OCI-LY1 (cell line): ENCODE results near the gene GATA6.

Experiments
- H2AFZ ChIP-seq: fragments of 200-600 bp; sonication (generic), shearing (Covaris generic); 2 replicates; pipeline ENCODE4 v1.6.0; 2014; ENCODE audit warnings: antibody characterized with exemption, mild to moderate bottlenecking, low read length
- H3F3A ChIP-seq: fragments of 200-600 bp; sonication (generic), shearing (Covaris generic); 2 replicates; pipeline ENCODE4 v1.6.0; 2014; ENCODE audit warnings: mild to moderate bottlenecking, antibody characterized with exemption, low read length, moderate library complexity; ENCODE audit not compliant: insufficient read depth
- H3K27ac ChIP-seq: fragments of 200-600 bp; sonication (generic); 2 replicates; pipeline ENCODE4 v1.5.1; 2014; ENCODE audit warnings: low read length, mixed run types, mild to moderate bottlenecking, low read depth; ENCODE audit not compliant: poor library complexity, severe bottlenecking
- H3K27me3 ChIP-seq: fragments of 200-600 bp; sonication (generic); 2 replicates; pipeline ENCODE4 v1.6.0; 2014; ENCODE audit warnings: antibody characterized with exemption, mild to moderate bottlenecking, low read length, moderate library complexity; ENCODE audit not compliant: insufficient read depth
- H3K36me3 ChIP-seq: fragments of 200-600 bp; sonication (generic); 2 replicates; pipeline ENCODE4 v1.6.1; 2014; ENCODE audit warnings: mild to moderate bottlenecking, antibody characterized with exemption, low read length, moderate library complexity, mixed read lengths; ENCODE audit not compliant: insufficient read depth
- H3K4me1 ChIP-seq: fragments of 200-600 bp; sonication (generic); 2 replicates; pipeline ENCODE4 v1.5.1; 2014; ENCODE audit warnings: mild to moderate bottlenecking, low read length, moderate library complexity; ENCODE audit not compliant: insufficient read depth, severe bottlenecking
- H3K4me2 ChIP-seq: fragments of 200-600 bp; sonication (generic), shearing (Covaris generic); 2 replicates; pipeline ENCODE4 v1.6.1; 2014; ENCODE audit warnings: low read length
- H3K4me3 ChIP-seq: fragments of 200-600 bp; sonication (generic); 2 replicates; pipeline ENCODE4 v1.5.1; 2014; ENCODE audit warnings: low read length, low read depth, mild to moderate bottlenecking, mixed read lengths; ENCODE audit not compliant: poor library complexity, severe bottlenecking
- H3K79me2 ChIP-seq: fragments of 200-600 bp; shearing (Covaris generic); 2 replicates; pipeline ENCODE4 v1.6.1; 2016; ENCODE audit warnings: mixed run types, low read length, mixed read lengths; ENCODE audit not compliant: insufficient read depth
- H3K9ac ChIP-seq: fragments of 200-600 bp; sonication (generic), shearing (Covaris generic); 2 replicates; pipeline ENCODE4 v1.6.1; 2014; ENCODE audit warnings: mild to moderate bottlenecking, low read length, mixed read lengths
- H3K9me2 ChIP-seq: fragments of 200-600 bp; sonication (generic), shearing (Covaris generic); 2 replicates; pipeline ENCODE4 v1.6.1; 2014; ENCODE audit warnings: low read depth, mild to moderate bottlenecking, low read length, mixed read lengths
- H3K9me3 ChIP-seq: fragments of 200-600 bp; shearing (Covaris generic); 2 replicates; pipeline ENCODE4 v1.6.1; 2014; ENCODE audit warnings: low read length, mixed read lengths
- H4K20me1 ChIP-seq: fragments of 200-600 bp; sonication (generic), shearing (Covaris generic); 2 replicates; pipeline ENCODE4 v1.6.0; 2016; ENCODE audit warnings: mild to moderate bottlenecking, low read length; ENCODE audit not compliant: insufficient read depth
- EZH2 ChIP-seq: fragments of 200-600 bp; sonication (generic), shearing (Covaris generic); IDR thresholded peaks from 2 replicates; pipeline ENCODE4 v1.8.0; 2017; ENCODE audit warnings: borderline replicate concordance, mixed run types, mild to moderate bottlenecking, antibody characterized with exemption, low read length, moderate library complexity, mixed read lengths
- TF ChIP-seq, protein P1 (sequence below): fragments of 200-600 bp; sonication (generic), shearing (Covaris generic); IDR thresholded peaks from 2 replicates; pipeline ENCODE4 v1.5.1; 2017; ENCODE audit warnings: mild to moderate bottlenecking, antibody characterized with exemption, low read length, moderate library complexity, mixed read lengths

GATA6 gene

GRCh38 chr18:22238681-22239080, 69.3 kb downstream of the GATA6 start:
- Histone ChIP-seq H3K79me2 (no peaks in the 10 kb centered on the region), H3K27me3 (peaks cover 3% of the 10 kb centered on the region; the same call in 1 of the 2 replicates), H3K9ac (no peak overlapping the region), H3K4me3 (no peak overlapping the region), H3K4me1 (no peaks in the 10 kb centered on the region), H3K27ac (no peak overlapping the region), H3K36me3 (no peaks in the 10 kb centered on the region), H4K20me1 (no peaks in the 10 kb centered on the region), H3F3A (no peaks in the 10 kb centered on the region), H2AFZ (no peak overlapping the region), H3K9me2 (no peaks in the 10 kb centered on the region), H3K9me3 (no peaks in the 10 kb centered on the region), H3K4me2 (no peak overlapping the region)
- no peak for TF ChIP-seq EZH2
- TF ChIP-seq, protein P1, sequence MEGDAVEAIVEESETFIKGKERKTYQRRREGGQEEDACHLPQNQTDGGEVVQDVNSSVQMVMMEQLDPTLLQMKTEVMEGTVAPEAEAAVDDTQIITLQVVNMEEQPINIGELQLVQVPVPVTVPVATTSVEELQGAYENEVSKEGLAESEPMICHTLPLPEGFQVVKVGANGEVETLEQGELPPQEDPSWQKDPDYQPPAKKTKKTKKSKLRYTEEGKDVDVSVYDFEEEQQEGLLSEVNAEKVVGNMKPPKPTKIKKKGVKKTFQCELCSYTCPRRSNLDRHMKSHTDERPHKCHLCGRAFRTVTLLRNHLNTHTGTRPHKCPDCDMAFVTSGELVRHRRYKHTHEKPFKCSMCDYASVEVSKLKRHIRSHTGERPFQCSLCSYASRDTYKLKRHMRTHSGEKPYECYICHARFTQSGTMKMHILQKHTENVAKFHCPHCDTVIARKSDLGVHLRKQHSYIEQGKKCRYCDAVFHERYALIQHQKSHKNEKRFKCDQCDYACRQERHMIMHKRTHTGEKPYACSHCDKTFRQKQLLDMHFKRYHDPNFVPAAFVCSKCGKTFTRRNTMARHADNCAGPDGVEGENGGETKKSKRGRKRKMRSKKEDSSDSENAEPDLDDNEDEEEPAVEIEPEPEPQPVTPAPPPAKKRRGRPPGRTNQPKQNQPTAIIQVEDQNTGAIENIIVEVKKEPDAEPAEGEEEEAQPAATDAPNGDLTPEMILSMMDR, result no peak

- H3K79me2 ChIP-seq, result no peaks in the 10 kb centered on the region
- no peak overlapping the region for H3K4me2 ChIP-seq
- TF ChIP-seq, protein P1, result no peak
- TF ChIP-seq EZH2, result no peak
- no peaks in the 10 kb centered on the region for H3K9me3 ChIP-seq
- no peaks in the 10 kb centered on the region for H3K4me1 ChIP-seq
- no peak overlapping the region for H3K4me3 ChIP-seq
- no peaks in the 10 kb centered on the region for H3F3A ChIP-seq
- H3K27me3 ChIP-seq, result peaks cover 3% of the 10 kb centered on the region; the same call in 1 of the 2 replicates
- no peak overlapping the region for H3K27ac ChIP-seq
- H2AFZ ChIP-seq, result no peak overlapping the region
- H3K9ac ChIP-seq, result no peak overlapping the region
- H4K20me1 ChIP-seq, result no peaks in the 10 kb centered on the region
- H3K36me3 ChIP-seq, result no peaks in the 10 kb centered on the region
- H3K9me2 ChIP-seq, result no peaks in the 10 kb centered on the region
These were observed 72.6 kb downstream of the GATA6 start for GRCh38 chr18:22241921-22242361.

DNA sequence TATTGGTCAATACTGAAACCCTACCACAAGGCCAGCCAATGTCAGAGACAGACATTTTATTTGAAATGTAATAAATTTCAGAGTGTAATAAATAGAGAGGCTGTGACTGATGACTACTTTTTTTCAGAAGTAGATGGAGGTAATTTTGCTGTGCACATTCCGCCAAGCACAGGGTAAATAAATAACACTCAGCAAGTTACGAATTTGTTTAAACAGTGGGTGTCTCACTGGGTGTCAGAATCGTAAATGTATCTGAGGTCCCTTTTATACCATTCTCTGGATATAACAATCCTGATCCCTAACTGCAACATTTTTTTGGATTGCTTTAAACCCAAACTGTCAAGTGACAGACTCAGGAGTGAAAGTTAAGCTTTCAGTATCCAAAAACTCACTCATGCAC, 74.1 kb downstream of the GATA6 start:
- Histone ChIP-seq H3K9ac (no peak overlapping the region), H3K9me3 (no peaks in the 10 kb centered on the region), H3K79me2 (no peaks in the 10 kb centered on the region), H3K4me1 (no peaks in the 10 kb centered on the region), H3K27ac (no peak overlapping the region), H3F3A (no peaks in the 10 kb centered on the region), H4K20me1 (no peaks in the 10 kb centered on the region), H3K4me2 (no peak overlapping the region), H3K36me3 (no peaks in the 10 kb centered on the region), H3K4me3 (no peak overlapping the region), H2AFZ (no peak overlapping the region), H3K27me3 (peaks cover 3% of the 10 kb centered on the region; the same call in 1 of the 2 replicates), H3K9me2 (no peaks in the 10 kb centered on the region)
- TF ChIP-seq EZH2, result no peak
- TF ChIP-seq, protein P1, result no peak
